IMR-90 (cell line): ENCODE data around the gene PLIN4. TPM values are rescaled to one million over a fixed set of nuclear protein-coding genes. Genes with fewer than 3 reads are reported as not detected.

Source experiments
- ATAC-seq: fragments of 200-7000 bp; cut with Tn5 transposase; 2 replicates; pipeline ENCODE4 v1.9.1; 2020; ENCODE audit warnings: low read depth, mild to moderate bottlenecking, moderate library complexity
- BruUV-seq: library from RNA; stranded (reverse); fragments of 400-500 nt; replicated peaks from 2 replicates; lab custom pipeline; 2021; lab: Mats Ljungman, UMichigan
- CTCF ChIA-PET: fragments of 300-600 bp; formaldehyde crosslinking; extraction: SDS; loops from one replicate; lab custom pipeline; 2021; ENCODE audit warnings: antibody characterized with exemption; lab: Yijun Ruan, JAX
- POLR2A ChIA-PET: fragments of 300-600 bp; sonication (Branson Sonifier 250); formaldehyde crosslinking; loops from one replicate; lab custom pipeline; 2022; ENCODE audit warnings: antibody characterized with exemption; ENCODE audit not compliant: unreplicated experiment; lab: Charles Lee
- DNase-seq: peaks from one replicate; pipeline ENCODE4 v3.0.0; 2013
- H2AFZ ChIP-seq: replicated peaks from 2 replicates; pipeline ENCODE3; 2013; ENCODE audit warnings: low read length, mild to moderate bottlenecking; ENCODE audit not compliant: poor library complexity
- H2AK5ac ChIP-seq: 2 replicates; pipeline ENCODE4 v1.6.1; 2013; ENCODE audit warnings: low read depth, low read length, inconsistent platforms
- H2AK9ac ChIP-seq: replicated peaks from 2 replicates; pipeline ENCODE3; 2013; ENCODE audit warnings: mild to moderate bottlenecking, low read depth, low read length, moderate library complexity; ENCODE audit not compliant: poor library complexity
- H2BK120ac ChIP-seq: 2 replicates; pipeline ENCODE4 v1.6.1; 2013; ENCODE audit warnings: low read depth, low read length, inconsistent platforms
- H2BK15ac ChIP-seq: 3 replicates; pipeline ENCODE4 v1.6.1; 2013; ENCODE audit warnings: low read depth, low read length, inconsistent platforms
- H2BK20ac ChIP-seq: 2 replicates; pipeline ENCODE4 v1.6.1; 2013; ENCODE audit warnings: low read depth, mild to moderate bottlenecking, inconsistent platforms, low read length, moderate library complexity
- H2BK5ac ChIP-seq: 2 replicates; pipeline ENCODE4 v1.6.1; 2013; ENCODE audit warnings: mild to moderate bottlenecking, low read depth, low read length, inconsistent platforms; ENCODE audit not compliant: poor library complexity, severe bottlenecking
- H3K14ac ChIP-seq: replicated peaks from 2 replicates; pipeline ENCODE4 v1.6.1; 2013; ENCODE audit warnings: low read depth, low read length, inconsistent platforms
- H3K18ac ChIP-seq: 2 replicates; pipeline ENCODE4 v1.6.1; 2013; ENCODE audit warnings: low read depth, low read length, control low read depth
- H3K23ac ChIP-seq: 2 replicates; pipeline ENCODE4 v1.6.1; 2013; ENCODE audit warnings: low read depth, low read length, inconsistent platforms
- H3K27ac ChIP-seq: 2 replicates; pipeline ENCODE4 v1.5.1; 2013; ENCODE audit warnings: mild to moderate bottlenecking, control low read depth, low read length; ENCODE audit not compliant: insufficient read depth
- H3K27me3 ChIP-seq: 2 replicates; pipeline ENCODE4 v1.6.1; 2013; ENCODE audit warnings: low read length; ENCODE audit not compliant: control insufficient read depth, insufficient read depth
- H3K36me3 ChIP-seq: 2 replicates; pipeline ENCODE4 v1.6.1; 2013; ENCODE audit warnings: low read length, mixed read lengths; ENCODE audit not compliant: control insufficient read depth, insufficient read depth
- H3K4ac ChIP-seq: 2 replicates; pipeline ENCODE4 v1.6.1; 2013; ENCODE audit warnings: low read depth, low read length, inconsistent platforms
- H3K4me1 ChIP-seq: 2 replicates; pipeline ENCODE4 v1.6.1; 2013; ENCODE audit warnings: low read length, mixed read lengths; ENCODE audit not compliant: control insufficient read depth, insufficient read depth
- H3K4me2 ChIP-seq: 2 replicates; pipeline ENCODE4 v1.6.1; 2013; ENCODE audit warnings: low read depth, mild to moderate bottlenecking, control low read depth, low read length, moderate library complexity
- H3K4me3 ChIP-seq: 2 replicates; pipeline ENCODE4 v1.5.1; 2013; ENCODE audit warnings: low read depth, mild to moderate bottlenecking, control low read depth, low read length, moderate library complexity; ENCODE audit not compliant: insufficient read depth
- H3K56ac ChIP-seq: 2 replicates; pipeline ENCODE4 v1.6.1; 2013; ENCODE audit warnings: low read length, inconsistent platforms; ENCODE audit not compliant: insufficient read depth; ENCODE audit errors: extremely low read depth
- H3K79me1 ChIP-seq, 2 experiments: 2 replicates each; pipeline ENCODE4 v1.6.1; 2013; ENCODE audit warnings: low read length in 2 of 2, inconsistent platforms in 1 of 2, low read depth in 1 of 2
- H3K9ac ChIP-seq: 2 replicates; pipeline ENCODE4 v1.6.1; 2013; ENCODE audit warnings: low read depth, low read length, control low read depth
- H3K9me1 ChIP-seq: 2 replicates; pipeline ENCODE4 v1.6.1; 2013; ENCODE audit warnings: low read length, inconsistent platforms; ENCODE audit not compliant: insufficient read depth
- H3K9me3 ChIP-seq: 2 replicates; pipeline ENCODE4 v1.6.1; 2013; ENCODE audit warnings: low read length; ENCODE audit not compliant: control insufficient read depth, insufficient read depth
- H4K20me1 ChIP-seq: 2 replicates; pipeline ENCODE4 v1.6.1; 2013; ENCODE audit warnings: low read length, inconsistent platforms; ENCODE audit not compliant: insufficient read depth
- H4K5ac ChIP-seq: 2 replicates; pipeline ENCODE4 v1.6.1; 2013; ENCODE audit warnings: mild to moderate bottlenecking, low read depth, low read length, control low read depth
- H4K8ac ChIP-seq, 2 experiments: 2 replicates each; pipeline ENCODE4 v1.6.1; 2013; ENCODE audit warnings: low read depth in 2 of 2, low read length in 2 of 2, control low read depth in 1 of 2, inconsistent platforms in 1 of 2
- H4K91ac ChIP-seq: 2 replicates; pipeline ENCODE4 v1.6.1; 2013; ENCODE audit warnings: low read depth, low read length, inconsistent platforms; ENCODE audit not compliant: insufficient read depth
- CEBPB ChIP-seq: IDR thresholded peaks from 2 replicates; pipeline ENCODE4 v1.6.1; 2012; ENCODE audit warnings: low read depth, low read length, improper control_type of control experiment
- FOS ChIP-seq: fragments of 150-350 bp; IDR thresholded peaks from 2 replicates; pipeline ENCODE4 v1.6.1; 2016; ENCODE audit warnings: low read depth, low read length
- MAFK ChIP-seq: IDR thresholded peaks from 2 replicates; pipeline ENCODE4 v1.6.1; 2012; ENCODE audit warnings: low read depth, low read length, improper control_type of control experiment
- MXI1 ChIP-seq: IDR thresholded peaks from 2 replicates; pipeline ENCODE4 v1.6.1; 2012; ENCODE audit warnings: low read depth, mild to moderate bottlenecking, low read length, moderate library complexity, borderline replicate concordance
- RAD21 ChIP-seq: IDR thresholded peaks from 2 replicates; pipeline ENCODE4 v1.6.1; 2012; ENCODE audit warnings: low read length, improper control_type of control experiment
- RFX5 ChIP-seq: IDR thresholded peaks from 2 replicates; pipeline ENCODE4 v1.8.0; 2012; ENCODE audit warnings: low read depth, mild to moderate bottlenecking, low read length, moderate library complexity
- WGBS, 2 experiments: methylation state at CpG; one replicate each; pipeline versions ENCODE4 v1.1.5 to v1.1.7; 2013; ENCODE audit warnings: missing lambda C conversion rate in 2 of 2; ENCODE audit not compliant: insufficient read length in 1 of 2; ENCODE audit errors: extremely low coverage in 2 of 2; 5-methylcytosine and 5-hydroxymethylcytosine counted together
- dilution Hi-C: fragments of 300-500 bp; cut with HindIII; formaldehyde crosslinking; loops from one replicate; pipeline ENCODE4 v1.14.3; 2018; ENCODE audit warnings: low sequenced_read_pairs; ENCODE audit not compliant: unreplicated experiment
- in situ Hi-C: fragments of 300-500 bp; cut with MboI; formaldehyde crosslinking; loops from 3 replicates; pipeline ENCODE4 v1.14.3; 2019; ENCODE audit warnings: low sequenced_read_pairs, inconsistent platforms, mixed read lengths
- intact Hi-C: fragments of 100-400 bp; cut with micrococcal nuclease; formaldehyde crosslinking; loops from 2 replicates; pipeline ENCODE4 v1.10.0; 2022
- polyA plus RNA-seq, 3 experiments: library from polyadenylated mRNA; depleted of rRNA; stranded (reverse); fragments of >200 nt; gene quantifications; 2 replicates each; pipeline ENCODE4 v1.2.3, GENCODE V29; 2012; ENCODE audit warnings: low replicate concordance in 1 of 3
- total RNA-seq: library from RNA; depleted of rRNA; stranded (reverse); fragments of >200 nt; gene quantifications from 2 replicates; pipeline ENCODE4 v1.2.3, GENCODE V29; 2012
- TF ChIP-seq, protein P1 (sequence below): fragments of 150-350 bp; IDR thresholded peaks from 2 replicates; pipeline ENCODE4 v1.6.1; 2017; ENCODE audit warnings: mild to moderate bottlenecking, antibody characterized with exemption, low read length, low read depth
- TF ChIP-seq, protein P2 (sequence below): conservative IDR thresholded peaks from 2 replicates; pipeline ENCODE4 v1.5.1; 2012; ENCODE audit warnings: mild to moderate bottlenecking, low read depth, low read length, improper control_type of control experiment

PLIN4 gene
- total and polyA plus RNA-seq, 2 of the 4 experiments (the other 2 are of a cell fraction) = under 0.01 to 0.09 TPM

DNA sequence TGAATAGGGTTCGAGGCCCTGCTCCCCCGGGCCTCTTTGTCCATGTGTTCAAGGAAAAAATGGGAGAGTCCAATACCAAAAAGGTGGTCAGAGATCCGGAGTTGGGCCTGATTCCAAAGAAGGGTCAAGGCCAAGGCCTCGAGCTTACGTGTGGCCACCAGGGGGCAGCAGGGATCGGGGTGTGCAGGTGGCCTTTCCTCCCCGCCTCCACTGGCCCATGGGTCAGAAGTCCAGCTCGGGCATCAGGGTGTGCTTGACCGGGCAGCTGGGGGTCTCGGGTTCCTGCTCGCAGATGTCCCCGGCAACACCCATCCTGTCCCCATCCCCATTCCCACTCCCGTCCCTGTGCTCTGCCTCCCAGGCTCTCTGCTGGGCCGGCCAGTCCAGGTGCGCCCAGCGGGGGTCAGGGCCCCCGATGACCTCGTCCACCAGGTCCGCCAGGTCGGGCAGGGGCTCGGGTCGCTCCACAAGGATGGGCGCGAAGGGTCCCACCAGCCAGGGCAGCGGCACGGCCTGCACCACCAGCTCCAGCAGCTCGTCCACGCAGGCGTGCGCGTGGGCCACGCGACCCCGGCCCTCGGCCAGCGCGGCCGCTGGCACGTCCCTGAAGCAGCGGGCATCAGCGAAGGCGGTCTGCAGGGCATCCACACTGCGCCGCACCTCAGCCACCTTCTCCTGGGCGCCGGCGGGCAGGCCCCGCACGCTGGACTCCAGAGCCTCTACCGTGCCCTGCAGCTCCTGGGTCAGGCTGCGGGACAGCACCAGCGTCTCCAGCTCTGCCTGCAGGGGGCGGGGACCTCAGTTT lies 5.2 kb upstream of the PLIN4 start:
- H2AFZ ChIP-seq = no peak overlapping the region
- no peak overlapping the region for H4K5ac ChIP-seq
- H3K9ac ChIP-seq = no peak overlapping the region
- peaks cover 10% of the 10 kb centered on the region; the same call in 1 of the 2 replicates for H3K27me3 ChIP-seq
- H2AK9ac ChIP-seq = no peak overlapping the region
- no peak overlapping the region for H3K18ac ChIP-seq
- dilution Hi-C loops (no loop called here), intact Hi-C loops (no loop called here), in situ Hi-C loops (no loop called here)
- H3K4me3 ChIP-seq = no peak overlapping the region
- TF ChIP-seq RAD21 (peak; percentile 32), CEBPB (no peak), MAFK (no peak), MXI1 (no peak), FOS (no peak), RFX5 (no peak)
- TF ChIP-seq, protein P1, sequence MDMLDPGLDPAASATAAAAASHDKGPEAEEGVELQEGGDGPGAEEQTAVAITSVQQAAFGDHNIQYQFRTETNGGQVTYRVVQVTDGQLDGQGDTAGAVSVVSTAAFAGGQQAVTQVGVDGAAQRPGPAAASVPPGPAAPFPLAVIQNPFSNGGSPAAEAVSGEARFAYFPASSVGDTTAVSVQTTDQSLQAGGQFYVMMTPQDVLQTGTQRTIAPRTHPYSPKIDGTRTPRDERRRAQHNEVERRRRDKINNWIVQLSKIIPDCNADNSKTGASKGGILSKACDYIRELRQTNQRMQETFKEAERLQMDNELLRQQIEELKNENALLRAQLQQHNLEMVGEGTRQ = no peak
- TF ChIP-seq, protein P2, sequence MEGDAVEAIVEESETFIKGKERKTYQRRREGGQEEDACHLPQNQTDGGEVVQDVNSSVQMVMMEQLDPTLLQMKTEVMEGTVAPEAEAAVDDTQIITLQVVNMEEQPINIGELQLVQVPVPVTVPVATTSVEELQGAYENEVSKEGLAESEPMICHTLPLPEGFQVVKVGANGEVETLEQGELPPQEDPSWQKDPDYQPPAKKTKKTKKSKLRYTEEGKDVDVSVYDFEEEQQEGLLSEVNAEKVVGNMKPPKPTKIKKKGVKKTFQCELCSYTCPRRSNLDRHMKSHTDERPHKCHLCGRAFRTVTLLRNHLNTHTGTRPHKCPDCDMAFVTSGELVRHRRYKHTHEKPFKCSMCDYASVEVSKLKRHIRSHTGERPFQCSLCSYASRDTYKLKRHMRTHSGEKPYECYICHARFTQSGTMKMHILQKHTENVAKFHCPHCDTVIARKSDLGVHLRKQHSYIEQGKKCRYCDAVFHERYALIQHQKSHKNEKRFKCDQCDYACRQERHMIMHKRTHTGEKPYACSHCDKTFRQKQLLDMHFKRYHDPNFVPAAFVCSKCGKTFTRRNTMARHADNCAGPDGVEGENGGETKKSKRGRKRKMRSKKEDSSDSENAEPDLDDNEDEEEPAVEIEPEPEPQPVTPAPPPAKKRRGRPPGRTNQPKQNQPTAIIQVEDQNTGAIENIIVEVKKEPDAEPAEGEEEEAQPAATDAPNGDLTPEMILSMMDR = peak; percentile 58
- no peak overlapping the region for H3K27ac ChIP-seq
- ChIA-PET POLR2A (no interaction called here), CTCF (interaction anchor here (1.1 to 1.4 kb wide), 2 partner anchors 12 to 112 kb away, joined by 5 to 6 read pairs; partner anchors contain the start of gene PLIN5)
- H2BK20ac ChIP-seq = no peak overlapping the region
- H4K91ac ChIP-seq = no peak overlapping the region
- H2BK5ac ChIP-seq = no peak overlapping the region
- no TSS peak for BruUV-seq
- DNase-seq = peak; percentile 10
- no peak overlapping the region for H3K56ac ChIP-seq
- no peaks in the 10 kb centered on the region for H4K20me1 ChIP-seq
- no peak overlapping the region for H2BK15ac ChIP-seq
- no peak overlapping the region for H2BK120ac ChIP-seq
- ATAC-seq = no peak
- H3K36me3 ChIP-seq = no peaks in the 10 kb centered on the region
- peaks cover 7% of the 10 kb centered on the region for H3K4me1 ChIP-seq
- no peaks in the 10 kb centered on the region for H3K9me3 ChIP-seq
- no peaks in the 10 kb centered on the region for H3K79me1 ChIP-seq
- no peak overlapping the region for H3K23ac ChIP-seq
- no peak overlapping the region for H3K14ac ChIP-seq
- no peaks in the 10 kb centered on the region for H3K9me1 ChIP-seq
- WGBS, 2 experiments = 66% methylated on average over 28 of the region's 53 CpGs; no CpG with 5 or more reads in 1 of the 2 experiments
- H3K4me2 ChIP-seq = no peak overlapping the region
- H4K8ac ChIP-seq = no peak overlapping the region
- H3K4ac ChIP-seq = no peak overlapping the region
- H2AK5ac ChIP-seq = no peak overlapping the region
